PC-9 (cell line): ENCODE data around the gene CCDC158. TPM values are rescaled to one million over a fixed set of nuclear protein-coding genes. Genes with fewer than 3 reads are reported as not detected.

ENCODE experiments used
- BruUV-seq: library from RNA; stranded (reverse); fragments of 400-500 nt; replicated peaks from 2 replicates; lab custom pipeline; 2021; lab: Mats Ljungman, UMichigan
- CTCF ChIA-PET: fragments of 300-600 bp; sonication (Branson Sonifier 250); formaldehyde crosslinking; loops from one replicate; lab custom pipeline; 2022; ENCODE audit warnings: antibody characterized with exemption; lab: Charles Lee
- POLR2A ChIA-PET: fragments of 300-600 bp; sonication (Branson Sonifier 250); formaldehyde crosslinking; loops from one replicate; lab custom pipeline; 2022; ENCODE audit warnings: antibody characterized with exemption; ENCODE audit not compliant: unreplicated experiment; lab: Charles Lee
- DNase-seq, 2 experiments: peaks; one replicate each; pipeline versions ENCODE4 v3.0.0 to v3.0.0-alpha.2; 2015 to 2022; ENCODE audit warnings: mixed read lengths in 1 of 2
- H2AFZ ChIP-seq: fragments of 200-600 bp; sonication (generic); 2 replicates; pipeline ENCODE4 v1.8.1; 2017; ENCODE audit warnings: antibody characterized with exemption
- H3F3A ChIP-seq: fragments of 200-600 bp; sonication (generic); 2 replicates; pipeline ENCODE4 v1.8.1; 2017; ENCODE audit warnings: antibody characterized with exemption, mild to moderate bottlenecking, low read depth; ENCODE audit not compliant: insufficient read depth
- H3K27ac ChIP-seq: fragments of 200-600 bp; sonication (generic); 2 replicates; pipeline ENCODE4 v1.6.1; 2016; ENCODE audit warnings: mixed run types
- H3K27me3 ChIP-seq: fragments of 200-600 bp; sonication (generic); 2 replicates; pipeline ENCODE4 v1.6.1; 2016; ENCODE audit warnings: low read depth, mixed run types; ENCODE audit not compliant: insufficient read depth
- H3K36me3 ChIP-seq: fragments of 200-600 bp; sonication (generic); 2 replicates; pipeline ENCODE4 v1.6.1; 2016; ENCODE audit warnings: low read depth, mixed run types
- H3K4me1 ChIP-seq: fragments of 200-600 bp; sonication (generic); replicated peaks from 2 replicates; pipeline ENCODE4 v1.6.1; 2016; ENCODE audit warnings: mixed run types; ENCODE audit not compliant: insufficient read depth
- H3K4me2 ChIP-seq: fragments of 200-600 bp; sonication (generic); 2 replicates; pipeline ENCODE4 v1.6.1; 2017; ENCODE audit warnings: mixed run types
- H3K4me3 ChIP-seq: fragments of 200-600 bp; sonication (generic); 2 replicates; pipeline ENCODE4 v1.6.1; 2016; ENCODE audit warnings: mixed run types
- H3K79me2 ChIP-seq: fragments of 200-600 bp; sonication (generic); 2 replicates; pipeline ENCODE4 v1.6.1; 2017; ENCODE audit warnings: low read depth, mixed run types
- H3K9me2 ChIP-seq: fragments of 200-600 bp; sonication (generic); 2 replicates; pipeline ENCODE4 v1.8.1; 2017; ENCODE audit warnings: mild to moderate bottlenecking; ENCODE audit not compliant: insufficient read depth
- H3K9me3 ChIP-seq: fragments of 200-600 bp; sonication (generic); 2 replicates; pipeline ENCODE4 v1.8.1; 2016; ENCODE audit warnings: low read depth; ENCODE audit not compliant: insufficient read depth
- H4K20me1 ChIP-seq: fragments of 200-600 bp; sonication (generic); 2 replicates; pipeline ENCODE4 v1.8.1; 2017; ENCODE audit not compliant: insufficient read depth
- EZH2 ChIP-seq: fragments of 200-600 bp; sonication (generic); IDR thresholded peaks from 2 replicates; pipeline ENCODE4 v1.8.0; 2017; ENCODE audit warnings: antibody characterized with exemption, low read depth
- intact Hi-C: fragments of 100-400 bp; cut with micrococcal nuclease; formaldehyde crosslinking; loops from one replicate; pipeline ENCODE4 v1.10.0; 2022; ENCODE audit not compliant: unreplicated experiment
- total RNA-seq: library from RNA; stranded (reverse); gene quantifications from 2 replicates; pipeline ENCODE4 v1.2.3, GENCODE V29; 2021
- TF ChIP-seq, protein P1 (sequence below): fragments of 200-600 bp; sonication (generic); conservative IDR thresholded peaks from 2 replicates; pipeline ENCODE4 v1.6.1; 2017; ENCODE audit warnings: mixed run types, antibody characterized with exemption, mild to moderate bottlenecking, moderate library complexity

The CCDC158 gene
- total RNA-seq, 1 experiment from 2014 or later = not detected

DNA sequence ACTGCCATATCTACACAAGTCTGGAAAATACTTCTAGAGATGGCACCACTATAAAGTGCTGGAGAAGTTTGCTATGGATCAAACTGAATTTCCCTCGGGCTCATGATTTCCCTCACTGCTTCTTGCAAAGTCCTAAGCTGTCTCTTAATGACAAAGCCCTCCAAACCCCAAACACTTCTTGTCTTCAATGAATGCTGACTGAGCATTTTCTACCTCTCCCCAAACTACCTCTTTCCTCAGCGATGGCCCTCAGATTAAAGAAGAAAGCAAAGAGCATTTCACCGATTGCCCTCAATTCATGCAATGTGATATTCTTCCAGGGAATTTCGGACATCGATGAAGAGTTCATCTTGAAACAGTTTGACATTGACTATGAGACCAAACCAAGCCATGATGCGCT is 149.7 kb downstream of the CCDC158 start:
- no peaks in the 10 kb centered on the region for H3K4me1 ChIP-seq
- H3K9me2 ChIP-seq = no peaks in the 10 kb centered on the region
- H3K27ac ChIP-seq = no peak overlapping the region
- POLR2A ChIA-PET = no interaction called here
- no peaks in the 10 kb centered on the region for H3K79me2 ChIP-seq
- no peaks in the 10 kb centered on the region for H3K36me3 ChIP-seq
- TF ChIP-seq, protein P1, sequence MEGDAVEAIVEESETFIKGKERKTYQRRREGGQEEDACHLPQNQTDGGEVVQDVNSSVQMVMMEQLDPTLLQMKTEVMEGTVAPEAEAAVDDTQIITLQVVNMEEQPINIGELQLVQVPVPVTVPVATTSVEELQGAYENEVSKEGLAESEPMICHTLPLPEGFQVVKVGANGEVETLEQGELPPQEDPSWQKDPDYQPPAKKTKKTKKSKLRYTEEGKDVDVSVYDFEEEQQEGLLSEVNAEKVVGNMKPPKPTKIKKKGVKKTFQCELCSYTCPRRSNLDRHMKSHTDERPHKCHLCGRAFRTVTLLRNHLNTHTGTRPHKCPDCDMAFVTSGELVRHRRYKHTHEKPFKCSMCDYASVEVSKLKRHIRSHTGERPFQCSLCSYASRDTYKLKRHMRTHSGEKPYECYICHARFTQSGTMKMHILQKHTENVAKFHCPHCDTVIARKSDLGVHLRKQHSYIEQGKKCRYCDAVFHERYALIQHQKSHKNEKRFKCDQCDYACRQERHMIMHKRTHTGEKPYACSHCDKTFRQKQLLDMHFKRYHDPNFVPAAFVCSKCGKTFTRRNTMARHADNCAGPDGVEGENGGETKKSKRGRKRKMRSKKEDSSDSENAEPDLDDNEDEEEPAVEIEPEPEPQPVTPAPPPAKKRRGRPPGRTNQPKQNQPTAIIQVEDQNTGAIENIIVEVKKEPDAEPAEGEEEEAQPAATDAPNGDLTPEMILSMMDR = no peak
- no peak for TF ChIP-seq EZH2
- no peaks in the 10 kb centered on the region for H4K20me1 ChIP-seq
- no peak overlapping the region for H2AFZ ChIP-seq
- H3K9me3 ChIP-seq = no peaks in the 10 kb centered on the region
- CTCF ChIA-PET = no interaction called here
- no peak for DNase-seq
- intact Hi-C loops = no loop called here
- BruUV-seq = no TSS peak
- no peaks in the 10 kb centered on the region for H3F3A ChIP-seq
- H3K27me3 ChIP-seq = no peaks in the 10 kb centered on the region
- H3K4me2 ChIP-seq = no peak overlapping the region
- H3K4me3 ChIP-seq = no peak overlapping the region

DNA sequence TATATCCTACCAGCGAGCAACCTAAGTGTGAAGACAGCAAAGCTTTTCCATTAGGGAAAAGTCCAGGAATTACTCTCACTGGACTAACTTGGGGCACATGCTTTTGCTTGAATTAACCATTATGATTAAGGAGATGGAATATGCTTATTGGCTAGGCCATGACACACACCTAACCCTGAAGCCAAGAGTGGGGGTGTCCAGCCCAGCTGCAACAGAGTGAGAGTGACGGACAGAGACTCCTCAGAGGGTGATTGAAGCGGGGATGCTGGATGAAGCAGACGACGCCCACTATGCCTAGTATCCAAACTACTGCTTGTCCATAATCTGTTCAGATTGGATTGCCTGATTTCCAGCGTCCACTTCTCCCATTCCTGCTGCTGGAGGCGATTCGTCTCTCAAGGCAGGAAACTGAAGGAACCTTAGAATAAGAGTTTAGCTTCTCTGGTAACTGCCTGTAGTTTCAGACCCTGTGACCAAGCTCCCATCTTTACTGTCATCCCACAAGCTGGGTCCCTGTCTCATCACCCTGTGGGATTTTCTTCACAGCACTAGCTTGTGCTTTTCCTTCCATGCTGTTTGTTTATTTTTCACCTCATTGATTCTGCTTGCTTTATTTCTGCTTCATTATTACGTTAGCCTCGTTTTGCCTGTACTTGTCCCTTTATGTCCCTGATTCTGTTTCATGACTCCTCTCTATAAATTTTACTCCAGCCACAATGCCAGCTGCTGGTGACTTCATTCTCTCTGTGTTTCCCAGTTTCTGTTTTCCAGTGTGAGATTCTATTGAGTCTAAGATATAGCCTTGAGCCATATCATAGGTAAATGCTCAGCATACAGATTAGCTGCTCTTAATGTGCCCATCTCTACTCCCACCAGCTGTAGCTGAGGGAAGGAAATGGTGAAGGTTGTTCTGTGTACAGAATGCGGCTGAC is 150.4 kb downstream of the CCDC158 start:
- Histone ChIP-seq H3K4me3 (no peak overlapping the region), H3K27me3 (no peaks in the 10 kb centered on the region), H3K79me2 (no peaks in the 10 kb centered on the region), H3K4me2 (no peak overlapping the region), H3K9me3 (no peaks in the 10 kb centered on the region), H3K27ac (no peak overlapping the region), H3F3A (no peaks in the 10 kb centered on the region), H2AFZ (no peak overlapping the region), H3K9me2 (no peaks in the 10 kb centered on the region), H3K4me1 (no peaks in the 10 kb centered on the region), H3K36me3 (no peaks in the 10 kb centered on the region), H4K20me1 (no peaks in the 10 kb centered on the region)
- CTCF ChIA-PET = no interaction called here
- POLR2A ChIA-PET = no interaction called here
- no peak for TF ChIP-seq EZH2
- TF ChIP-seq, protein P1 = no peak
- intact Hi-C loops = no loop called here
- BruUV-seq = no TSS peak
- no peak for DNase-seq

DNA sequence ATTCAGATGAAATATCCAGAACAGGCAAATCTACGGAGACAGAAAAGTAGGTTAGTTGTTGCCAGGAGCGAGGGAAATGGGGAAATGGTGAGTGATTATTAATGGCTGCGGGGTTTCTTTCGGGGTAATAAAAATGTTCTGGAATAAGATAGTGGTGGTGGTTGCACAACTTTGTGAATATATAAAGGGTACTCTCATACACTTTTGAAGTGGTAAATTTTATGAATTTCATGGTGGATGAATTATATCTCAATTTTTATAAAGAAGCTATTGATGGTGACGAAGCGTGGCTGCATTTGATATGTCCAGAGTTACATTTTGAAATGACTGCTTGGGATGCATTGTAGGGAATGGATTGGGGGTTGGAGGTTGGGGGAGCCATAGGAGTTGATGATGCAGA is 153.1 kb downstream of the CCDC158 start:
- H4K20me1 ChIP-seq = no peaks in the 10 kb centered on the region
- H3K36me3 ChIP-seq = no peaks in the 10 kb centered on the region
- H3F3A ChIP-seq = no peaks in the 10 kb centered on the region
- TF ChIP-seq, protein P1 = no peak
- TF ChIP-seq EZH2 = no peak
- H3K9me2 ChIP-seq = no peaks in the 10 kb centered on the region
- H3K9me3 ChIP-seq = no peaks in the 10 kb centered on the region
- intact Hi-C loops = no loop called here
- CTCF ChIA-PET = no interaction called here
- no peak overlapping the region for H3K4me2 ChIP-seq
- H3K4me1 ChIP-seq = no peaks in the 10 kb centered on the region
- no peaks in the 10 kb centered on the region for H3K79me2 ChIP-seq
- DNase-seq = no peak
- POLR2A ChIA-PET = no interaction called here
- no peaks in the 10 kb centered on the region for H3K27me3 ChIP-seq
- H2AFZ ChIP-seq = no peak overlapping the region
- no peak overlapping the region for H3K27ac ChIP-seq
- H3K4me3 ChIP-seq = no peak overlapping the region
- no TSS peak for BruUV-seq
